HG02938 (cell line): ENCODE data around the gene TMEM250.

Experiments
- ATAC-seq: cut with Tn5 transposase; IDR thresholded peaks from one replicate; pipeline ENCODE4 v1.9.1; 2021; ENCODE audit warnings: mild to moderate bottlenecking, moderate library complexity; ENCODE audit not compliant: unreplicated experiment

The TMEM250 gene

DNA sequence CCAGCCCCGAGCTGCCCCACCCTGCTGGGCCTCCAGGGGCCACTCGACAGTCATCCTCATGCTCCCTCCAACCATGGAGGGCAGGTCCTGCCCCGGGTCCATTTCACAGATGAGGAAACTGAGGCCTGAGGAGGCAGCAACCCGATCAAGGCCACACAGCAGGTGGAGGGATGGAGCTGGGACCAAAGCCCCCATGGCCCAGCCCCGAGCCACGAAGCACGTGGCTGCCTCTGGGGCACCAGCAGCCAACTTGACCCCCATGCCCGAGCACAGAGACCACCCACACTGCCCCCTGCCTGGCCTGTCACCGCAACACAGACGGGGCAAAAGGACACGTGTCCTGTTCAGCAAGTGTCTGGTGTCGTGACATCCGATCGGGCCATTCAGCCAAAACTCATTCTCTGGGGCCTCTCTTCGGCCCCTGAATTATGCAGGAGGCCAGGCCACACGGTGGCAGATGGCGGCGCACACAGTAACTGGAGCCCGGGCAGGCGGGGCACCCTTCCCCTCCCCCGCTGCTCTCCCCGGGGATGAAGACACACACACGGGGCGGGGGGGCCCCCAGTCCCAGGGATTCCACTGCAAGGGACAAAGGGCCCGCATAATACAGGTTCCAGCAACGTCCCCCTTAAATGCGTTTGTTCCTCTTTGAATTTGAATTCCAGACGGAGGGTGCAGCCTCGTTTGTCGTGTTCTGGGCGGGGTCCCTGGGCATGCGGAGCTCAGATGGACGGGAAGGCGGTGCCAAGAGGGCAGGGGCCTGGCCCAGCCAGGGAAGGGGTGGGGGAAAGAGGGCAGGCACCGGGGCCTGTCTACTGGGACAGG lies 29.4 kb upstream of the TMEM250 start:
- ATAC-seq: no peak

DNA sequence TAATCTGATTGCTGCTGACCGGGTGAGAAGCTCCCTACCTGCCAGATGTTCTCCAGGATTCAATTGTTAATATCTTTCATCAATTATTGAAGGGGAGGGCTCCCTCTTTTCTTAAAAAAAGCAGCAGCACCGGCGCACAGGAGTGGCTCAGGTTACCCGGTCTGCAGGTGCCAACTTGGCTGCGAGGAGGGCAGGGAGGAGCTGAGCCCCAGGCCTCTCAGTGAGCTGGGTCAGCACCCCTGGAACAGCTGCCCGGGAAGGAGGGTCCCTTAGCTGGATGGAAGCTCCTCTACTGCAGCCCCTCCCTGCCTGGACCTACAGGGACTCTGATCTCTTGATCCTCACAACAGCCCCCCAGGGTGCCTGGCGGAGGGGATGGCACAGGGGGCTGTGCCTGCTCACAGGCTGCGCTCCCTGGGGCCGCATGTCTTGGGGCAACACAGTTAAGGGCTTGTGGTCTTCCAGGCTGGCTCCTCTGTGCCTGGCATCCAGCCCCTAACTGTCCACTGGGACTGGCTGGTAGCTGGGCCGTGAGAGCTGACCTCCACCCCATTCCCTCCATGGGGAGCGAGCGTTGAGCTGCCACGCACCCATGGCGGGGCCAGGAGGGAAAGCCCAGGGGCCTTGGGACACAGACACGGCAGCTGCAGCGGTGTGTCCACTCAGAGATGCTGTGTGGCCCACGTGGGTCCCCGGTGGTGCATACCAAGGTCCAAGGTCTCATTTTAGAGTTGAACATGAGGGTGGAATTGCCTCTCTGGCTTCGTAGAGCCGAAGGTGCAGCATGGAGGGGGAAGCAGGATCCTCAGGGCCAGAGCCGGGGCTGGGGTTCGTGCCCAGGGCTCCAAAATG lies 28.6 kb upstream of the TMEM250 start:
- no peak for ATAC-seq

DNA sequence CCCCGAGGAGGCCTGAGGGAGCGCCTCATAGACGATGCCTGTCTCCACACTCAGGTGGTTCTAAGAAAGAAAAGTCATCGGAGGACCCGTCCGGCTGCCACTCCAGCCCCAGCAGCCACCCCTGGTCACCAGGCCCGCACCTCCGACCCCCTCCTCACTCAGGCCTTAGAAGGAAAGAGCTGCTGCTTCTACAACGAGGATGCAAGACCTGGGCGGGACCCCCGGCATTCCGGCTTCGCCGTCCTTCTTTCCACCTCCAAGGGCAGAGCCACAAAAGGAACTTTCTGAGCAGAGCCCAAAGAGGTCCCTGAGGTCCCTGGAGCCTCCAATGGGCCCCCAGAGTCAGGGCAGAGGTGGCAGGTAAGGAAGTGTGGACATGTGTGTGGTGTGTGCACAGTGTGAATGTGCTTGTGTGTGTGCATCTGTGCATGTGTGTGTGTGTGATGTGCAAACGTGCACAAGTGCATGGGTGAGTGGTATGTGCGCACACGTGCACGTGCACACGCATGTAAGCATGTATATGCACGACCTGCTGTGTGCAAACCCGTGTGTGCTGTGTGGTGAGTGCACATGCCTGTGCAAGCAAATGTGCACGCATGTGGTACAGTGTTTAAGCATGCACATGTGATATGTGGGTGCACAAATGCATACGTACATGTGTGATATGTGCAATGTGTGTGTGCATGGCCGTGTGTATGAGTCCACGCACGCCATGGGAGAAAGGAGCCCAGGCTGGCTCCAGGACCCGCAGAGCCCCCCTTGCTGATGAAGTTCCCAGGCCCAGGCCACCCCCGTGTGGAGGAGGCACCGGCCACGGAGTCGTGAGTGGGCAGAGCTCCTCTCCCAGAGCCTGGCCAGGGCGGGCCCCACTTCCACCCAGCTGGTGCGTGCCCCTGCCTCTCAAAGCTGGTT lies 27.7 kb upstream of the TMEM250 start:
- ATAC-seq: no peak

DNA sequence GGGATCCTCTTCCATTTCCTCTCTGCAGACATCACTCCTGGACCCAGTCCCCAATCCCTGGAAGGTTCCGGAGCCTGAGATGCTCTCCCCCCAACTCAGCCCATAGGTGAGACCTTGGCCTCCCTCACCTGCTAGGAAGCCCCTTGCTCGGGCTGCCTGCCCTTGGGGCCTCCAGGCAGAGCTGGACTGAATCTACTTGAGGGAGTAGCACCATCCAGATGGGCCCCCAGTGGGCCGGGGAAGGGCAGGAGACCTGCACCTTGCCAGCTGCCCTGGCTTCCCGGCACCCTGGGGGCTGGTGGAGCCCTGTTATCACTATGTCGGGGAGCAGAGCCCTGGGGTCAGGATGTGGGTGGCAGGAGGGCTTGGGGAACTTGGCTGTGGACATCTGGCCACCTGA lies 26.9 kb upstream of the TMEM250 start:
- no peak for ATAC-seq

- ATAC-seq: no peak
These were observed 25.8 kb upstream of the TMEM250 start for GRCh38 chr9:136144450-136144849.

DNA sequence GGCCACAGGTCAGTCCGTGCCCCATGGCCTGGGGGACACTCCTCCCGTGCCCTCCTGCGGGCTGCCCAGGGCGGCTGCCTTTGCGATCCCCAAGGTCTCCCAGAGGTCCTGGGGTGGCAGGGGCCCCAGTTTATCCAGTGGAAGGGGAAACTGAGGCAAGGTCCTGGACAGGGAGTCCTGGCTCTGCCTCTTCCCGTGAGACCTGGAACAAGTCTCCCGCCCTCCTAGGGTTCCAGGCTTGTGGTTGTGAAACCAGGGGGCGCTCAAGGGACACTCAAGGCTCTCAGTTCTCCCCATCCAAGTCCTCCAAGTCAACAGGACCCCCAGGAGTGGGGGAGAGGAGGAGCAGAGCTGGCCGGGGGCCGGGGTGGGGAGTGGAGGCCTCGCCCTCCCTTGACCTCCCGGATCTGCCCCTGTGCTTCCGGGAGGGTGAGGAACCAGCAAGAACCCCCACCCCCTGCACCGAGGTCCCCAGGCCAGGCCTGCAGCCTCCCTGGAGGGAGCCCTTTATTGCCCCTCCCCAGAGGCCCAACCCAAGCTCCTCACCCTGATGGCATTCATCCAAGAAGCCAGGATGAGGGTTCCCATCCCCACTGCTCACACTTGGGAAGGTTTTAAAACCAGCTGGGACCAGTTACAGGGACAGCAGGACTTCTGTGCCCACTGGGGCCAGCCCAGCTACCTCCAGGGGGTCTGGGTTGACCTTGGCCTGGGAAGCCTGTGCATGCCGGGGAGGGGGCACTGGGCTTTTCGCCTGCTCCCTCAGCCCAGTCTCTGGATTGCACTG lies 24.7 kb upstream of the TMEM250 start:
- ATAC-seq: no peak

GRCh38 chr9:136142859-136143214 lies 24.2 kb upstream of the TMEM250 start:
- no peak for ATAC-seq

- ATAC-seq: no peak
These were observed 23.7 kb upstream of the TMEM250 start for GRCh38 chr9:136142414-136142796.

DNA sequence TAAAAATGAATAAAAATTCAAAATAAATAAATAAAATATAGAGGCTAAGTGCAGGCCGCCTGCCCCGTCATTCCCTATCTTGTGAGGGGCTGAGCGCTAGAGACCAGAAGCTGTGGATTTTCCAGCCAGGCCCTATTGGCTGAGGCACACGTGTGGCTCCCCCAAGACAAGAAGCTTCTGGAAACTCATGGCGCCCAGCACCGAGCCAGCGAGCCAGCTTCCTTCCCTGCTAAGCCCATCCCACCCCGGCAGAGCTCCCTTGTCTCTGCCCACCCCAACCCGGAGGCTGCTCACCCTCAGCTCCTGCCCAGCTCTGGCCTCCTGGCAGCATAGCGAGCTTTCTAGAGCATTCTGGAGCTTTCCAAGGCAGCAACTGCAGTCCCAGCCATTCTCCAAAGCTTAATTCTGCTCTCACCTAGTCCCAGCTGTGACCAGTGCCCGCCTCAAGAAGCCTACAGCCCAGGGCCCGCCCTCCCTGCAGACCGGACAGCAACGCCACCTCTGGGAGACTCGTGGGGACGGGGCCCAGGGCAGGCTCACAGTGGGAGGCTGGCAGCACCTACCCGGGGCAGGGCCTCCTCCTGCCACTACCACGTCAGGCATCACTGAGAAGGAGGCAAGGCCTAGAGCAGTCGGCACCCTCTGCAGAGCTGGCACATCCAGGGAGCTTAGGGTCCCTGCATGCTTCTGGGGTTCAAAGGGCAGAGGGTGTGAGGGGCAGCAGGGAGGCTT lies 23.2 kb upstream of the TMEM250 start:
- ATAC-seq: no peak

DNA sequence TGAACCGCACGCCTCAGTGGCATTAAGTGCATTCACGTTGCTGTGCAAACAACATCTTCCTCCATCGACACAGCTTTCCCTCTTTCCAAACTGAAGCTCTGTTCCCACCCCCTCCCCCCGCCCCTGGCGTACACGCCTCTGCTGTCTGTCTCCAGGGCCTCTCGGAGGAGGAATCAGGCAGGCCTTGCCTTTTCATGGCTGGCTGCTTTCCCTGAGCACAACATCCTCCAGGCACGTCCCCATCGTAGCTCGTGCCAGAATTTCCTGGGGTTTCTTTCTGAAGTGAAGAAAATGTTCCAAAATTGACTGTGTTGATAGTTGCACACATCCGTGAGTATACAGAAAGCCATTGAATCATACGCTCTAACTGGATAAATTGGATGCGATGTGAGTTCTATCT lies 22.3 kb upstream of the TMEM250 start:
- ATAC-seq: no peak

DNA sequence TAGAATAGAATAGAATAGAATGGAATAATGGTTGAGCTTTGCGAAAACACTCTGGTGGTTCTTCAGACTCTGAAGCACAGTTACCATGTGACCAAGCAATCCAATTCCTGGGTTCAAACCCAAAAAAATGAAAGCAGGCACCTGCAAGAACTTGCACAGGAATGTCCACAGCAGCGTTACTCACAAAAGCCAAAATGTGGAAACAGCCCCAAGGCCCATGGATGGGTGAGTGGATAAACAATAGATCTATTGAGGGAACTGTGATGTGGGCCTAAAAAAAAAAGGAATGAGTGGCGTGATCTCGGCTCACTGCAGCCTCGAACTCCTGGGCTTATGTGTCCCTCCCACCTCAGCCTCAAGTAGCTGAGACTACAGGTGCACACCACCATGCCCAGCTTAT lies 21.4 kb upstream of the TMEM250 start:
- ATAC-seq: no peak

DNA sequence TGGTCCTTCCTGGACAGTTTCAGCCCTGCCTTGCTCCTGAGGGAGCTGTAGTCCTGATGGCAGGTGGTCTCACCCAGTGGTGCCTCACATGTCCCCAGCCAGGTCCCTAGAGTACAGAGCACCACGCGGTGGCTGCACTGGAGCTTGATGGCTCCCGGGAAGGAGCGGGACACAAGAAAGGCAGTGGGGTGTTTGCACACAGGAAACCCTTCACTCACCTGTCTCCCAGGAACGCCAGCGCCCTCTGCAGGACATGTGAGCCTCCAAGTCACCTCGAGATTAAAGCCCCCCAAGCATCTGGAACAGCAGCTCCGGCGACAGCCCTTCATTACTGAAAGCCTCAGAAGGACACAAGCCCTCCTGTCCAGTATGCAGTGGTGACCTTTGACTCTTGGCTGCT lies 19.9 kb upstream of the TMEM250 start:
- ATAC-seq: no peak

DNA sequence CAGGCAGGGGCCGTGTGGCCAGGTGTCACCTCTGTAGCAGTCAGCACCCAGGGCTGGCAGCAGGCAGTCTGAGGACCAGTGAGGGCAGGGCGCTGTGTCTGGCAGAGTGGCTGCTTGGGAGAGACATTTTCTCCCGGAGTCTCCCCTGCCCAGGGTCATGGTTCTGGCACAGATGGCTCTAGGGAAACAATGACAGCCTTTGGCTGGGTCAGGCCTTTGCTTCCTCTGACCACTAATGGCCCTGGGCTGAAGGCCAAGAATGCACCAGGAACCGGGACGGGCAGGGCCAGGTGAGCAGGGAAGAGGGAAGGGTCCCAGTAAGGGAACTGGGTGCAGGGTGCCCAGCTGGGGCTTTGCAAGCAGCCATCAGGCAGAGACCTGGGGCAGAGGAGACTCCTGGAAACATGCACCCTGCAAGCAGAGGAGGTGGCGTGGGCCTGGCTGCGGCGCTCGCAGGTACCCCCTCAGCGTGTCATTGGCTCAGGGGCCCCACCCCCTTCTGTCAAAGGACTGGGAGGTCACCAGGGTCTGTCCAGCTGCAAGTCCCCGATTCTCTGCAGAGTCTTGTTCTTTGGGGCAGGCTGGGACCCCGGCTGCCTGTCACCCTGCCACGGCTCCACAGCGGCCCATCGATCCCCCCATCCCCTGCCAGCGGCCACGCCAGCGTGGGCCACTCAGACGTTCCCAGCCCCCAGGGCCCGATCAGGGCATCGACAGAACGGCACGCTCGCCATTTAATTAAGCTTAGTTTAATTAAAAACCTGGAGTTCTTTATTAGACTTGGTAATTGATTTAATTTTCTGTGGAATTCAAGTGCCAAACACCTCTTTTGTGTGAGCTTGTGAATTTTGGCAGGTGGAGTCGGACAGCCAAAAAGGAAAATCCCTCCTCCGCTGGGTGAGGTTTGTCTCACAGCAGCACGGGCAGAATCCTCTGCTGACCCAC lies 18.9 kb upstream of the TMEM250 start:
- ATAC-seq: no peak

DNA sequence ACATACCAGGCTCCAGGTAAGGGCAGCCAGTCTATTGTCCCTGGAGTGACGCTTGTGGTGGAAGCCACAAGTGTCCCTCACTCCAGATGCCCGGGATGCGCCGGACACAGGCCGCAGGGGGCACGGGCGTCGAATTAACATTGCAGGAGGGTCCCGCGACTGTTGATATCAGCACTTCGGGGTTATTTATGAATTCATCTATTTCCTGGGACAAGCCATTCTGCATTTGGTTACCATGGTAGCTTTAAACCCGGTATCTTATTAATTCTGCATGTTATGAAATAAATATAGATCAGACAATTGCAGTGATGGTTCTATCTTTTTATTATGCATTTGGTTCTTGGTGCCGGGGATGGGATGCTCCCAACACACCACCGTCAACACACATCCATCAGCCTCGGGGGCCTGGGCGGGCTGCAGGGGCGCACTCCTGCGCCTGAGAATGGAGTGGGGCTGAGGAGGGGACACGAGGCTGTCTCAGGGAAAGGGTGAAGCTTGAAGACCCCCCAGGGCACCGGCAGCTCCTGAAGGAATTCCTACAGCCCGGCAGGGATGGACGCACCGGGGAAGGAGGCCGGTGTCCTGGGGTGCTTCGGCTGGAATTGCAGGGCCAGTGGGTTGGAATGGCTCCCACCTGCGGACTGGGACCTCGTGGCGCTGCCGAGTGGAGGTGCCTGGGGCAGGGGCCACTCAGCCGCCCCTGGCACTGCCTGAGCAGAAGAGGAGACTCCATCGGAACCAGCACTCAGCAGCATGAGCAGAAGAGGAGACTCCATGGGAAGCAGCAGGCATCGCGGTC lies 17.7 kb upstream of the TMEM250 start:
- ATAC-seq: no peak

- no peak for ATAC-seq
These were observed 16.9 kb upstream of the TMEM250 start for GRCh38 chr9:136135326-136136126.

- ATAC-seq: no peak
These were observed 15.3 kb upstream of the TMEM250 start for GRCh38 chr9:136133959-136134484.
